Limb (tissue), 2 donors: ENCODE data around the gene SND1.
A peak's percentile ranks its signal among the peaks of the same experiment; 100 is the strongest.

Experiments
- DNase-seq, 2 donors: peaks; one replicate each; pipeline ENCODE4 v3.0.0-alpha.2; 2016; ENCODE audit errors: extremely low spot score in 2 of 2

Gene SND1

GRCh38 chr7:127988751-127989150 is 336.8 kb downstream of the SND1 start:
- DNase-seq: no peak

- no peak for DNase-seq
These were observed 341.3 kb downstream of the SND1 start for GRCh38 chr7:127993317-127993716.

- no peak for DNase-seq
These were observed 342.0 kb downstream of the SND1 start for GRCh38 chr7:127993987-127994386.

- DNase-seq: peak in 1 of 2 donors; percentile 48
These were observed 343.3 kb downstream of the SND1 start for GRCh38 chr7:127995156-127995880.

GRCh38 chr7:127995881-127996215 is 343.9 kb downstream of the SND1 start:
- no peak for DNase-seq

- no peak for DNase-seq
These were observed 344.5 kb downstream of the SND1 start for GRCh38 chr7:127996253-127997071.

GRCh38 chr7:127997226-127997922 is 345.4 kb downstream of the SND1 start:
- no peak for DNase-seq

- no peak for DNase-seq
These were observed 346.7 kb downstream of the SND1 start for GRCh38 chr7:127998671-127999070.

GRCh38 chr7:128000048-128000447 is 348.1 kb downstream of the SND1 start:
- no peak for DNase-seq

GRCh38 chr7:128000854-128001265 is 348.9 kb downstream of the SND1 start:
- DNase-seq: no peak

GRCh38 chr7:128003167-128003566 is 351.2 kb downstream of the SND1 start:
- DNase-seq: no peak

GRCh38 chr7:128003787-128004186 is 351.8 kb downstream of the SND1 start:
- DNase-seq: no peak

- peak in 1 of 2 donors; percentile 9 for DNase-seq
These were observed 352.6 kb downstream of the SND1 start for GRCh38 chr7:128004623-128005022.

- DNase-seq: no peak
These were observed 353.1 kb downstream of the SND1 start for GRCh38 chr7:128005117-128005516.

GRCh38 chr7:128005759-128006159 is 353.8 kb downstream of the SND1 start:
- DNase-seq: no peak

- no peak for DNase-seq
These were observed 354.7 kb downstream of the SND1 start for GRCh38 chr7:128006550-128007302.

- no peak for DNase-seq
These were observed 355.3 kb downstream of the SND1 start for GRCh38 chr7:128007303-128007680.

- no peak for DNase-seq
These were observed 356.1 kb downstream of the SND1 start for GRCh38 chr7:128008141-128008540.

- no peak for DNase-seq
These were observed 356.8 kb downstream of the SND1 start for GRCh38 chr7:128008744-128009143.

GRCh38 chr7:128010391-128011127 is 358.6 kb downstream of the SND1 start:
- no peak for DNase-seq

- no peak for DNase-seq
These were observed 359.2 kb downstream of the SND1 start for GRCh38 chr7:128011131-128011661.
